Measurements from ENCODE around the gene RGS6. TPM values are rescaled to one million over a fixed set of nuclear protein-coding genes. Genes with fewer than 3 reads are reported as not detected.

The RGS6 gene
- total RNA-seq, 1 experiment from 2014 or later: not detected

- Mint-ChIP-seq H3K4me1 (ENCODE audit: insufficient read depth, unreplicated experiment) (no peaks in the 10 kb centered on the region), H3K27me3 (ENCODE audit: insufficient read depth, unreplicated experiment) (no peaks in the 10 kb centered on the region), H3K27ac (ENCODE audit: low read depth, unreplicated experiment) (no peak overlapping the region), H3K36me3 (ENCODE audit: insufficient read depth, unreplicated experiment) (peaks cover 6% of the 10 kb centered on the region), H3K9me3 (ENCODE audit: unreplicated experiment) (no peaks in the 10 kb centered on the region), H3K4me3 (ENCODE audit: unreplicated experiment) (no peak overlapping the region)
- no TSS peak for BruUV-seq (replicated peaks)
- no peak for DNase-seq (ENCODE audit: unreplicated experiment)
- ChIA-PET POLR2A (no interaction called here), CTCF (interaction anchor here (0.6 kb wide), 1 partner anchor 563 kb away, joined by 3 read pairs; no protein-coding TSS in a partner anchor)
- no peak for TF ChIP-seq CTCF (IDR thresholded peaks at IDR 0.05; ENCODE audit: unreplicated experiment)
- intact Hi-C loops (cut with micrococcal nuclease): no loop called here
Observed at GRCh38 chr14:72013721-72014345, 81.6 kb downstream of the RGS6 start.

DNA sequence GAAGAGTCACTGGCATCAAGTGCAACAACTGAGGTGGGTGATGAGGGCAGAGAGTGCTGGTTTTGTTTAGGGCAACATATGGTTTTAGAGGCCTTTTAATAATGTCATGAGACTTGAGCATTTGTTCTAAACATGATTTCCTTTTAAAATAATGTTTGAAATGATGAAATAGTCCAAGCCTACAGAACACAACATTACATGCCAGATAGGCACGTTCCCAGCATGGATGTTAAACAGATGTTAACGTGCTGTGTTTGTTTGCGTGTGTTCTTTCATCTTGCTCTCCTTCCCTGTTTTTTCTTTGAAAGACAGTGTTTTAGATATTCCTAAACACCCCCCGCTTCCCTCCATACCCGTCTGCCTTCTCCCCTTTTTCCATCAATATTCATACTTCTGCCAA lies 82.3 kb downstream of the RGS6 start:
- BruUV-seq (replicated peaks): no TSS peak
- Mint-ChIP-seq H3K9me3 (ENCODE audit: unreplicated experiment) (no peaks in the 10 kb centered on the region), H3K4me1 (ENCODE audit: insufficient read depth, unreplicated experiment) (no peaks in the 10 kb centered on the region), H3K27ac (ENCODE audit: low read depth, unreplicated experiment) (no peak overlapping the region), H3K27me3 (ENCODE audit: insufficient read depth, unreplicated experiment) (no peaks in the 10 kb centered on the region), H3K4me3 (ENCODE audit: unreplicated experiment) (no peak overlapping the region), H3K36me3 (ENCODE audit: insufficient read depth, unreplicated experiment) (peaks cover 6% of the 10 kb centered on the region)
- CTCF ChIA-PET: no interaction called here
- TF ChIP-seq CTCF (IDR thresholded peaks at IDR 0.05; ENCODE audit: unreplicated experiment): no peak
- intact Hi-C loops (cut with micrococcal nuclease): no loop called here
- POLR2A ChIA-PET: no interaction called here
- no peak for DNase-seq (ENCODE audit: unreplicated experiment)

- H3K27ac Mint-ChIP-seq (ENCODE audit: low read depth, unreplicated experiment): no peak overlapping the region
- H3K4me1 Mint-ChIP-seq (ENCODE audit: insufficient read depth, unreplicated experiment): no peaks in the 10 kb centered on the region
- ChIA-PET CTCF (no interaction called here), POLR2A (no interaction called here)
- H3K4me3 Mint-ChIP-seq (ENCODE audit: unreplicated experiment): no peak overlapping the region
- H3K27me3 Mint-ChIP-seq (ENCODE audit: insufficient read depth, unreplicated experiment): no peaks in the 10 kb centered on the region
- no peaks in the 10 kb centered on the region for H3K9me3 Mint-ChIP-seq (ENCODE audit: unreplicated experiment)
- intact Hi-C loops (cut with micrococcal nuclease): no loop called here
- no TSS peak for BruUV-seq (replicated peaks)
- no peaks in the 10 kb centered on the region for H3K36me3 Mint-ChIP-seq (ENCODE audit: insufficient read depth, unreplicated experiment)
- no peak for TF ChIP-seq CTCF (IDR thresholded peaks at IDR 0.05; ENCODE audit: unreplicated experiment)
- DNase-seq (ENCODE audit: unreplicated experiment): no peak
Observed at GRCh38 chr14:72017290-72017689, 85.1 kb downstream of the RGS6 start.

- no peak overlapping the region for H3K27ac Mint-ChIP-seq (ENCODE audit: low read depth, unreplicated experiment)
- H3K27me3 Mint-ChIP-seq (ENCODE audit: insufficient read depth, unreplicated experiment): peaks cover 5% of the 10 kb centered on the region
- peak; percentile 83 for DNase-seq (ENCODE audit: unreplicated experiment)
- POLR2A ChIA-PET: interaction anchor here (0.6 to 2.7 kb wide), 5 partner anchors 26 to 454 kb away, joined by 3 to 9 read pairs (median 4); no protein-coding TSS in a partner anchor
- intact Hi-C loops (cut with micrococcal nuclease): loop anchor here (1.0 kb wide), 2 partner anchors 269 to 397 kb away; no protein-coding TSS in a partner anchor
- H3K4me1 Mint-ChIP-seq (ENCODE audit: insufficient read depth, unreplicated experiment): peaks cover 14% of the 10 kb centered on the region
- TF ChIP-seq CTCF (IDR thresholded peaks at IDR 0.05; ENCODE audit: unreplicated experiment): no peak
- peak overlapping the region; percentile 24 for H3K4me3 Mint-ChIP-seq (ENCODE audit: unreplicated experiment)
- H3K36me3 Mint-ChIP-seq (ENCODE audit: insufficient read depth, unreplicated experiment): no peaks in the 10 kb centered on the region
- H3K9me3 Mint-ChIP-seq (ENCODE audit: unreplicated experiment): no peaks in the 10 kb centered on the region
- CTCF ChIA-PET: interaction anchor here (0.6 to 3.0 kb wide), 20 partner anchors 12 to 598 kb away, joined by 3 to 21 read pairs (median 4); no protein-coding TSS in a partner anchor
- BruUV-seq (replicated peaks): no TSS peak
Observed at GRCh38 chr14:72023128-72024042, 91.2 kb downstream of the RGS6 start.

All from MCF 10A (cell line).